Measurements from ENCODE around the gene GNAS. TPM values are rescaled to one million over a fixed set of nuclear protein-coding genes. Genes with fewer than 3 reads are reported as not detected.
A peak's percentile ranks its signal among the peaks of the same experiment; 100 is the strongest.
"Not testable (repeated sequence)": the region's sequence is repeated elsewhere in the genome, so short reads cannot be mapped to it uniquely, and the experiment has no call there.

Gene GNAS
- polyA plus RNA-seq (ENCODE audit: insufficient read length in 10 of 10), result 1,000 to 10,000 TPM; 3,040 to 3,735 (median 3,379) TPM
- long read RNA-seq, donor 1, full-length matches to known transcripts, result 620 of 2,194 reads
- long read RNA-seq, donor 1, partial matches to known transcripts, result 1,422 of 2,194 reads
- long read RNA-seq, donor 1, other reads (novel, unspliced or antisense), result 152 of 2,194 reads
- long read RNA-seq, donor 2, full-length matches to known transcripts, result 559 of 2,405 reads
- long read RNA-seq, donor 2, partial matches to known transcripts, result 1,770 of 2,405 reads
- long read RNA-seq, donor 2, other reads (novel, unspliced or antisense), result 76 of 2,405 reads
- long read RNA-seq, donor 3, partial matches to known transcripts, result 0 of 1 reads
- long read RNA-seq, donor 3, other reads (novel, unspliced or antisense), result 0 of 1 reads
- long read RNA-seq, donor 4, full-length matches to known transcripts, result 432 of 1,813 reads
- long read RNA-seq, donor 4, partial matches to known transcripts, result 1,256 of 1,813 reads
- long read RNA-seq, donor 4, other reads (novel, unspliced or antisense), result 125 of 1,813 reads
- long read RNA-seq, donor 5, full-length matches to known transcripts, result 838 of 2,447 reads
- long read RNA-seq, donor 5, partial matches to known transcripts, result 1,455 of 2,447 reads
- long read RNA-seq, donor 5, other reads (novel, unspliced or antisense), result 154 of 2,447 reads
- long read RNA-seq, donor 6, full-length matches to known transcripts, result 720 of 2,608 reads
- long read RNA-seq, donor 6, partial matches to known transcripts, result 1,675 of 2,608 reads
- long read RNA-seq, donor 6, other reads (novel, unspliced or antisense), result 213 of 2,608 reads
- long read RNA-seq, donor 7, full-length matches to known transcripts, result 424 of 1,542 reads
- long read RNA-seq, donor 7, partial matches to known transcripts, result 1,011 of 1,542 reads
- long read RNA-seq, donor 7, other reads (novel, unspliced or antisense), result 107 of 1,542 reads
- long read RNA-seq, donor 8, full-length matches to known transcripts, result 331 of 1,289 reads
- long read RNA-seq, donor 8, partial matches to known transcripts, result 906 of 1,289 reads
- long read RNA-seq, donor 8, other reads (novel, unspliced or antisense), result 52 of 1,289 reads
- long read RNA-seq, donor 9, full-length matches to known transcripts, result 118 of 275 reads
- long read RNA-seq, donor 9, partial matches to known transcripts, result 142 of 275 reads
- long read RNA-seq, donor 9, other reads (novel, unspliced or antisense), result 15 of 275 reads

DNA sequence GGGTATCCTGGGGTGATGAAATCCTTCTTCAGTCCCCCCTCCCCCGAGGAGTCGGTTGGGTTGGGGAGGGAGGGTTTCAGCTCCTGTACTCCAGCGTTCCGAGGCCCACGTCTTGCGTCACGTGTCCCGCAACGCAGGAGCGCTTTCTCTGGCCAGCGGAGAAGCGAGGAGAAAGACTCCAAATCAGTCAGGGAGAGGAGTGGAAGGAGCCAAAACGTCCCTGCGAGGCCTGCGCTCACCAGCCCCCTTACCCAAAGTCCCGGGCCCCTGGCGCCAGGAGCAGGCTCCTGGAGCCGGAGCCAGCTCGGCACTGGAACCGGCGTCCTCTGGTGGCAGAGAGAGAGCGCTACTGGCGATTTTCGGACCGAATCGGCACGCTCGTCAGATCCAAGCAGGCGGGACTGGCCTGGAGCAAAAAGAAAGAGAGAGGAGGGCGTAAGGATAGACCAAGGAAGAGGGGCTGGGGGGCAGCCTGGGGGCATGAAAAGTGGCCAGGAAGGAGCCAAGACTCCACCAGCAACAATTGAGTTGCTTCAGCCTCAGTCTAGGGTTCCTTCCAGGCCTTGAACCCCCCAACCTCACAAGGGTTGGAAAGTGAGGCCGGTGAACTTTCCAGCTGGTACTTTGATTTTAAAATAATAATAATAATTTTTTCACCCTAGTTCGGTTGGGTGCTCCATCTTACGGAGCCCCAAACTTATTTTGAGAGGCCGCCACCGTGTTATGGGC, at the start of gene GNAS:
Gene GNAS (plus strand): TSS at position 174 of the 729 bp plus-strand sequence.
- peak; percentile 57 to 82 (median 78) for DNase-seq

DNA sequence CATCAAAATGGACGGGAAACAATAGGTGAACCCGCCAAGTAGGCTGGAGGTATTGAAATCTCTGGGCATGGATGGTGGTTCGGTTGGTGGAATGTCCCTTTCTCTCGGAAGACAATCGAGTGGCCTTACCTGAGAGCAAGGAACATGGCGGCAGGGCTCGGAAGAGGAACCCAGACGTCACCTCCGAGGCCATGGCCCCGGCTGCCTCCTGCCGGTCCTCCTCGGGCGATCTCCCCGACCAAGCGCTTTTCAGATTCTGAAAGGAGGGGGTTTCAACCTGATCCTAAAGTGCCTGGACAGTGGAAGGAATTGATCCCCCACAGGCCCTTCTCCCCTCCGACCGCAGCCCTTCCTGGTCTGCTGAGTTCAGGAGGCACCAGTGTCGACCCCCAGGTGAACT, 49.0 kb upstream of the GNAS start:
- DNase-seq, result no peak

DNA sequence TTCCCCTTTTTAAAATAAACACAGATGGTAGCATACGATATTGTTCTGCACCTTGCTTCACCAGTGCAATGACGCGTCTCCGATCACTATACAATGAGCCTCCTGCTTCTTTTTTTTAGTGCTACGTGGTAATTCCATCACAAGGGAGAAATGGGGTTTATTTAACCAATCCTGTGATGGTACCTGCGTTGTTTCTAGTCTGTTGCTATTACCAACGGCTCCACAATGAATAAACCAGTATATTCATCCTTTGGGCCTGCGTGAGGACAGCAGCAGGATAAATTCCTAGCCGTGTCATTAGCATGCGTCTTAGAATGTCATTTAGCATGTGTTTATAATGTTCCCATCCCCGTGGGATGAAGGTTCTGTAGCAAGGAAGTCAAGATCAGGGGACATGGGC, 44.7 kb upstream of the GNAS start:
- DNase-seq, result no peak

DNA sequence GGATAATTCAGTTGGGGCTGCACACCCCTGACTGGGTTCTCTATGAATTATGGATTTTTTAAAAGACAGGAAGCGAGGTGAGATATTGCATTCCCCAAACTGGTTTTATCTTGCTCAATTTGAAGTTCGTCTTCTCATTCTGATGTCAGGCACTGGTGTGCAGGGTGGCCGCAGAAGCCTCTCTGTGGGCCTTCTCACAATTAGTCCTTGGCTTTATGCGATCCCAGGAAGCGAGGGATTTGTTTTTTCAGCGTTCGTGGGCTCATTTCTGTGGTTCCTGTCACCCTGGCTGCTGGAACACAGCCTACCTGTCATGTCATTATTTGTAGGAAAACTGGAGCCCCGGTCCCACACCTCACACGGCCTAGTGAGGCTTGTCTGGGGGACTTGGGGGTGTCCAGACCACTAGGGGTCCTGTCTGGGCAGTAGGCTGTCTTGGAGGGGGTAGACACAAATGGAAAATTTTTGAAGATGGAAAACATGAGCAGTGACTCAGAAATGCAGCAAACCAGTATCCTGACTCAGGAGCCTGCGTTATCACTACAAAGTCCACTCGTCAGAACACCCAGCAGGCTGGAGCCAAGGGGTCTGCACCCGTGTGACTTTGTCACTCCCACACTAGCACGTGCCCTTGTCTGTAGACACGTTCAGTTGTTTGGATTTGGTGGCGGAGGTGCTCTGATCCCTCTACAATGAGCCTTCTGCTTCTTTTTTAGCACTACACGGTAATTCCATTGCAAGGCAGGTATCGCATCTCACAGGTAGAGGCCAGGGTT, 44.1 kb upstream of the GNAS start:
- DNase-seq, result no peak

DNA sequence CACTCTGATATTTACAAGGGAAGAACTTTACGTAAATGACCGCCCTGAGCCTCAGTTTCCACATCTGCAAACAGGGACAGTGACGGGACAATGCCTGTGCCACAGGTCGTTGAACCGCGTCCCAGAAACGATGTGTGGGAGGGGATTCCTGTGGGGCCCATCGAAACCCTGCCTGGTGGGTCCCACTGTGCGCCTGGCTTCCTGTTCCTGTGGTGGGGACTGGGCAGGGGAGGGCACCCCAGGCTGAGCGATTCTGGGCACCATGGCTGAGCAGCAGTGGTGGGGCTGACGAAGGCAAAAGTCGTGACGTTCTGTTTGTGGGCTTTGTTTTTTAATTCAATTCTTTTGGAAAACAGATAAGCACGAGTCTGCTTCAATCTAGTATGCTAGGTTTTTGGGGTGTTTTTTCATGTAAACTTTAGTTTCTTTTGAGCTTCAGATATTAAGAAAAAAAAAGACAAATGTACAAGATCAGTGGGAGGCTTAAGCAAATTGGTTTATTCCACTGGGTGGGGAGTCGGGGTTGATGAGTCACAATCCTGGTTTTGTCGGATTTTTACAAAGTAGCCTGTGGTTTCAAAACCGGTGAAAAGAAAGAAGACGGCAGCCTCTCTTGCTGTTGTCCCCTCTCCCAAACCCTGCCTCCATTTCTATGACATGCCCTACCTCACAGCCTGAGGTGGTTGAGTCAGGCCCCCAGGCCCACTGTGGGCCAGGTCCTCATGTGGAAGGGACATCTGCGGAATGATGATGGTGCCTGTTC, 42.2 kb upstream of the GNAS start:
- no peak for DNase-seq

DNA sequence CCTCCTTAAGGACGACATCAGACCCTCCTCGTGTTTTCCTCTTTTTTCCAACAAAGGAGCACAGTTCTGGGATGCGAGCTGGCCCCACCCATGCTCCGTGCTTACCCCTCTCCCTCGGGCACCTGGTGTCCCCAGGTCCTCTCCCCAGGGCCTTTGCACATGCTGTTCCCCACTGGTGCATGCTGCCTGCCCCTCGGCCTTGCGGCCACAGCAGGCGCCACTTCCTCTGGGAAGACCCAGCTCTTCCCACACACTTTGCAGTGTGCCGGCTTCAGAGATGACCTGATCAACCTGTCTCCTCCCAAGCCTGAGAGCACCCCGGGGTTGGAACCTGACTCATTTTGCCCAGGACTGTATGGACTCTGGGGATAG, 41.7 kb upstream of the GNAS start:
- DNase-seq, result no peak

DNA sequence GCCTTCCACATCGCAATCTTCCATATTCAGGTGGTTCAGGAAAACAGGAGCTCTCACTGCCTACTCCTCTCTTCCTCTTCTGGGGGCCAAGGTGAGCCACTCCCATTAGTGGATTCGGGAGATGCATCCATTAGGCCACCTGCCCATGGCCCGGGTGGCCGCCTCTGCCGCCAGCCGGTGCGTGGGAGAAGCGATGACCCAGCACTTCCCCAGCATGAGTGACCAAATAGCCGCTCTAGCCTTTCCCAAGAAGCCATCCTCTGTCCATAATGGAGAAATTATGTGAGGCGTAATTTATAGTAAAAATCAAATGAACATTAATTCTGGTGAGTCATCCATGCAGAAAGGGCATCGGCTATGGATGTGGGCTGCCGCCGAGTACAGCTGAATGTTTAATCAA, 41.2 kb upstream of the GNAS start:
- no peak for DNase-seq

DNA sequence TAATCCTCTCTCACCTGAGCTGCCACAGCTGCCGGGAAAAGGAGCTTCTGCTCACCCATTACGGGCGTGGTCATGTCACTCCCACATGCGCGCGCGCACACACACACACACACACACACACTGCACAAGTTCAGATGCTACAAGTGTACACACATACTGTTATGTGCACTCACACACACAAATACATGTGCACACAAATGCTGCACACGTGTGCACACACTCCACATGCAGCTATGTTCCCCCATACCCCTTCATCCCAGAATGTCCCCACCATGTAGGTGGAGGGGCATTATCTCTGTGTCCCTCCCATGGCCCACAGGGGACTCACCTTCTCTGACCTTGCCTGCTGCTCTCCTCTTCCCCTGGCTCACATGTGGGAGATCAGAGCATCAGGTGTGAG, 39.1 kb upstream of the GNAS start:
- no peak for DNase-seq

DNA sequence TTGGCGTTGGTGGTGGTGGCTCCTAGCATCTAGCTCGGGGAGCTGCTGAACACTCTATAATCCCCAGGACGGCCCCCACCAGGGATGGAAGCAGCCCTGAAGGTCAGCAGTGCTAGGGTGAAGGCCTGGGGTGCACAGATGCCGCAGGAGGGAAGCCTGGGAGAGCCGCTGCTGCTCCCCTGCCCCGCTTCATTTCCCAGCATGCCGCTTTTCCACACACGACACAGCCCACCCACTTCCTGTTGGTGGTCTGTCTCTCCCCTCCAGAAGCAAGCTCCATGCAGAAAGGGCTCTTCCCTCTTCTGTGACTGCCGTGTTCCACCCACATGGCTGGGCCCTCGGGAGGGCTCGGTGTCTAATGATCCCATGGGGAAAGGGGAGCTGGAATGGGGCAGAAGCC, 37.1 kb upstream of the GNAS start:
- DNase-seq, result no peak

DNA sequence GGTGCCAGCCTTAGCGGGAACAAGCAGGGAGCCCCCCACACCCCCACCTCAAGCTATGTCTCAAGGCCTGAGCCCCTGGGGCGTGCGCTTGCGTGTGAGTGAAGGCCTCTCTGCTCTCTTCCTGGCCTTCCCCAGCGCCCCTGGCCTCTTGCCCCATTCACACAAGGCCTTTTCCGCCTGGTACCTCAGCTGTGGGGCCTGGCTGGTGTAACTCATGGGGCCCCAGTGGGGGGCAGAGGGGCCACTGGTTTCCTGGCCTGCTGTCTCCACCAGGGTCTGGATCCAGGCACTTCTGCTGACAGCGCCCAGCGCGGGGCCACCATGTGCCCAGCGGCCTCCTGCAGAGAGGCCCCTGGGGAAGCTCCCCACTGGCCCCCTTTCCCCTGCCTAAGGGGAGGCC, 36.5 kb upstream of the GNAS start:
- DNase-seq, result no peak

DNA sequence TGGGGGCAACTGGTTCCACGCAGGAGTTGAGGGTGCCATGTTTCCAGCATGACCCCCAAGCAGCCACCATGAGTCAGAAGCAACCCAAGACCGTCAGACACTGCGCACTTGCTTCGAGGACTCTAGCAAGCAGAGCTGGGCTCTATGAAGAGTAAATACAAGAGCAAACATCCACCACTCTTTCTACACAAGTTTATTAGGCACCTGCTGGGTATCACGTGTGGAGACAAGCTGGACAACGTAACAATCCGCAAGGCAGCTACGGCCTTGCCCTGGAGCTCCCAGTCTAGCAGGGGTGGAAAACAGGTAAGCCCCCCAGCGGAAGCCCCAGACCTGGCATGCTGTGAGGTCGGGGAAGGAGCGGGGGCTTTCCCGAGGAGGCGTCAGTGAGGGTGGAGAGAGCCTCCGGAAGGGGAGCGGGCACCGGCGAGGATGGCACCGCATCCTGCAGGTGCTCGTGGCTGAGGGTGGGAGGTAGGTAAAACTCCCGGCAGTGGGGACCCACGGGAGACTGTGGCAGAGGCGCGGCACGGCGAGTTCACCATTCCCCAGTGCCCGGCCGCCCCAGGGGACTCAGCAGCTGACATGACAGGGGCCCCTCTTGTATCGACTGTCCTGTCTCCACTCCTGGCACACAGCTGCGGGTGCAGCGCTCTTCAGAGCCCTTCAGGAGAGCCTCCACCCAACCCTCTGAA, 35.4 kb upstream of the GNAS start:
- DNase-seq, result no peak

DNA sequence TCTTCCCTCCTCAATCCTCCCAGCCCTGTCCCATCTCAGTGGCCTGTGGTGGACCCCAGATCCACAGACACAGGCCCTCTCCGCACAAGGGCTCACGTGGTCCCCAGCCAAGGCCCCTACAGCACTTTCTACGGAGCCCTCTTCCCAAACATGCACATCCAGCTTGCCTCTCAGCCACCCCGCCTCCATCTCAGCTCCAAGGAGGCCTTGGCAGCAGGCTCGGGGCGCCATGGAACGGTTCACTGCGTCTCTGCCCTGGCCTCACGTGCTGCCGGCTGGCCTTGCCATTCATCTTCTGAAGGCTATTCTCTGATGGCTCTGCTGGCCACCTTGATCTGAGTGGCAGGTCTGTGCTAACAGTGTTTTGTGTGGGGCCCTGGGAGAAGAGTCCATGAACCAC, 34.8 kb upstream of the GNAS start:
- DNase-seq, result no peak

DNA sequence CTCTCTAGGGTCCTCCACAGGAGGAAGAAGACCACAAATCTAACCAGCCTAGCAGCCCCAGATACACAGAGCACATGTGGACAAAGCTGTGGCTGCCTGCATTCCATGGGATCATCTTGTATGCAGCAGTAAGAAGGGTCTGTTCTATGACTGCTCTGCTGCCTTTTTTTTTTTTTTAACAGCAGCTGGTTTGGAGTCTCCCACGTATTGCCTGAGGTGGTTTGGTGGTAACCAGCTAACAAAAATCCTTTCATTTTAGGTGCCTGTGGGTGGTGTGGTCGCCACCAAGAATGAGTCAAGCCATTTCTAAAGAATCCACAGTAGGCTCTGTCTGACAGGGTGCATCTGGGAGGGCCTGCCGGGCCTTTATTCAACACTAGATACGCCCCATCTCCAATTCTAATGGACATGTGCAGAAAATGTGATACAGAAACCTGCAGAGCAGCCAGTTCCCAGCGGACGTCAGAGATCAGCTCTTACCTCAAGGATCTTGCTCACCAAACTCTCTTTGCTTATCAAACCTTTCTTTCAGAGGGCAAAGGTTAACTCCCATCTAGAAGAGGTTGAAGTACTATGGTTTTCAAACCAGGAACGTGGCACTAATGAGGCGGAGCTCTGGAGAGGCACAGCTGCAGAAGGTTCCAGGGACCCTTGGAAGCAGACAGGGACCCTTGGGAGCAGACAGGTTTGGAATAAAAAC, 33.8 kb upstream of the GNAS start:
- DNase-seq, result peak in 1 of 3 donors; percentile 84

DNA sequence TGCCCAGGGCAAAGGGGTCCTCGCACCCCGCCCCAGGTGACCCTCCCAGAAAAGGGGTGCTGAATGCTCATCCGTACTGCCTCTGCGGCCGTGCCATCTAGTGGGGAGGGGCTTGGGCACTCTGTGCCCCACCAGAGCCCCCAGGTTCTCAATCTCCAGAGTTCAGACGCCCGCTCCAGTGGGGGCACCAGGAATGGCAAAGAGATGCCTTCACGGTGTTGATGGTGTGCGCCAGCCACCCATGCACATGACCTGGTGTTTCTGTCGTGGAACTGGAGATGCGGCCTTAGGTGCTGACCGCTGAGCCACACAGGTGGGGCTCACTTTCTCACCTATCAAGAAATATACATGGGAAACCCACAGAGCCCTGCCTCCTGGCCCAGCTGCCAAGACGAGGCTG, 32.6 kb upstream of the GNAS start:
- no peak for DNase-seq

DNA sequence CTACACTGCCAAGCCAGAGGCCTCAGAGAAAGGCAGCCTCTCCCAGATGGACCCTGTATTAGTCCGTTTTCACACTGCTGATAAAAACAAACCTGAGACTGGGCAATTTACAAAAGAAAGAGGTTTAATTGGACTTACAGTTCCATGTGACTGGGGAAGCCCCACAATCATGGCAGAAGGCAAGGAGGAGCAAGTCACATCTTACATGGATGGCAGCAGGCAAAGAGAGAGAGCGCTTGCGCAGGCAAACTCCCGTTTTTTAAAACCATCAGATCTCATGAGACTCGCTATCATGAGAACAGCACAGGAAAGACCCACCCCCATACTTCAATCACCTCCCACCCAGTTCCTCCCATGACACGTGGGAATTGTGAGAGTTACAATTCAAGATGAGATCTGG, 32.0 kb upstream of the GNAS start:
- not testable (repeated sequence) for DNase-seq

DNA sequence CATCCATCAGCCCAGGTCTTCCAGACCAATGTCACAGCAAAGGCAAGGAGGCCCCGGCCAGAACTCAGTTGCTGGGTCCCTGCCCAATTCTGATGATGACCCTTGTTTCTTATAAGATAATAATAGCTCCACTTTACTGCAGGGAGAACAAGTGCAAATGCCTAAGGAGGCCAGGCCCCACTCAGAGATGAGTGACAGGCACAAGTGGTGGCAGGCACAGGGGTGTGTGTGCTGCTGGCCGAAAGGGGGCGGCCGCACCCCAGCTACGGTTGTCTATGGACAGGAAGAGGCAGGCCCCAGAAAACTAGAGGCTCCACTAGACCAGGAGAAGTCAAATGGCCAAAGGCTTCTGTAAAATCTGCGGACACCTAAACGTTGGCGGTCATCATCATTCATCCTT, 30.4 kb upstream of the GNAS start:
- peak; percentile 61 to 81 (median 71) for DNase-seq

DNA sequence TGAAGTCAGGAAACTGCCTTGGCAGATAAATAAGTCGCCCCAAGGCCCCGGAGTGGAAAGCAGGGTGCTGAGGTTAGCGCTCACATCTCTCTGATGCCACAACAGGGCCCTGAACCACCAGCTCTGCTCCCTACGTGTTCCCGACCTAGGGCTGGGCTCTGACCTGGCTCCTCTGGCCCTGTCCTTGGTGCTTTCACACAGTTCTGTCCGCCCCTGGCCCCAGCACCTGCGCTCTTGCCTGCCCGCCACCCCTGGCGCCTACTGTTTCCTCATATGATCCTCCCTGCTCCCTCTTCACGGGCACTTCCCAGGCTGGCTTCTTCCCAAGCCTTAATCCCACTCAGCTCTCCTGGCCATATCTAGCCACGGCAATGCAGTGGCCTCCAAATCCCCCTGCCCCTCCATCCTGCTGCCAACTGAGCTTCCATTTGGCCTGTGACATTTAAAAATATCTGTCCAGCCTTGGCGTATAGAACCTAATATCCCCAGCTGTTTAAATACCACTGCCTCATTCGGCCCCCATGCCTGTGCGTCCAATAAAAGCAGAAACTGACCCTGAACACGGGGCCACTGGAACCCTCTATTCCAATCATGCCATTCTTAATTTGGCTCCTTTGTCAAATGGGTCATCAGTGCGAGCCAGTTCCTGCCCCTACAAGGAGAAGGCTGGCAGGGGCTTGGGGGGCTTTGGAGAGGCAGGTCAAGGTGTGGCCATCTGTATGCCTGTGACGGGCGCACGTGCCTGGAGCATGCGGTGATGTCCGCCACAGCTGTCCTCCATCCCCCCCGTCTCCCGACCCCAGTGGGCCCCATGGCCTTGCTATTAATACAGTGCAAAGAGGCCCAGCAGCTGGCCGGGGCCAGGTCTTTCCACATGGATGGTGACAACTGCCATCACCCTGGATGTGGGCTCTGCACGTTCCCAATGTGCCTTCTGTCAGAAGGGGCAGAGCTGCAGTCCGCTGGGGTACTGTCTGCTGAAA, 29.5 kb upstream of the GNAS start:
- peak; percentile 44 to 73 (median 63) for DNase-seq

All from muscle of back (tissue), 13 donors.